Measurements from ENCODE around the gene PDE1A. TPM values are rescaled to one million over a fixed set of nuclear protein-coding genes. Genes with fewer than 3 reads are reported as not detected.

PDE1A gene
- total RNA-seq, 4 donors from 2014 or later, result 2.9 to 14.4 (median 4.4) TPM

- no peaks in the 10 kb centered on the region for H3K27me3 ChIP-seq
- in situ Hi-C loops (cut with MboI; ENCODE audit: low sequenced_read_pairs in 4 of 4), result no loop called here
- intact Hi-C loops (cut with DNase I; ENCODE audit: low total_unique reads), result no loop called here
- ATAC-seq (peak; percentile 84 to 88), DNase-seq (peak in 1 of 2 donors; percentile 53)
- no peak overlapping the region for H3K4me3 ChIP-seq
- no peak for TF ChIP-seq POLR2A (IDR thresholded peaks at IDR 0.05)
- TF ChIP-seq, protein P1, sequence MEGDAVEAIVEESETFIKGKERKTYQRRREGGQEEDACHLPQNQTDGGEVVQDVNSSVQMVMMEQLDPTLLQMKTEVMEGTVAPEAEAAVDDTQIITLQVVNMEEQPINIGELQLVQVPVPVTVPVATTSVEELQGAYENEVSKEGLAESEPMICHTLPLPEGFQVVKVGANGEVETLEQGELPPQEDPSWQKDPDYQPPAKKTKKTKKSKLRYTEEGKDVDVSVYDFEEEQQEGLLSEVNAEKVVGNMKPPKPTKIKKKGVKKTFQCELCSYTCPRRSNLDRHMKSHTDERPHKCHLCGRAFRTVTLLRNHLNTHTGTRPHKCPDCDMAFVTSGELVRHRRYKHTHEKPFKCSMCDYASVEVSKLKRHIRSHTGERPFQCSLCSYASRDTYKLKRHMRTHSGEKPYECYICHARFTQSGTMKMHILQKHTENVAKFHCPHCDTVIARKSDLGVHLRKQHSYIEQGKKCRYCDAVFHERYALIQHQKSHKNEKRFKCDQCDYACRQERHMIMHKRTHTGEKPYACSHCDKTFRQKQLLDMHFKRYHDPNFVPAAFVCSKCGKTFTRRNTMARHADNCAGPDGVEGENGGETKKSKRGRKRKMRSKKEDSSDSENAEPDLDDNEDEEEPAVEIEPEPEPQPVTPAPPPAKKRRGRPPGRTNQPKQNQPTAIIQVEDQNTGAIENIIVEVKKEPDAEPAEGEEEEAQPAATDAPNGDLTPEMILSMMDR (IDR thresholded peaks at IDR 0.05 in 4 of 5, conservative IDR thresholded peaks at IDR 0.05 in 1 of 5), result no peak
- H3K4me1 ChIP-seq, result peaks cover 3 to 4% of the 10 kb centered on the region in 2 donors
- H3K36me3 ChIP-seq, result no peaks in the 10 kb centered on the region
- no peaks in the 10 kb centered on the region for H3K9me3 ChIP-seq
- H3K27ac ChIP-seq, result peak overlapping the region; percentile 47 to 58 (median 54)
These were observed 60.2 kb downstream of the PDE1A start for GRCh38 chr2:182366628-182367027.

GRCh38 chr2:182365855-182366254 lies 61.0 kb downstream of the PDE1A start:
- H3K9me3 ChIP-seq, result no peaks in the 10 kb centered on the region
- intact Hi-C loops (cut with DNase I; ENCODE audit: low total_unique reads), result no loop called here
- in situ Hi-C loops (cut with MboI; ENCODE audit: low sequenced_read_pairs in 4 of 4), result no loop called here
- no peak overlapping the region for H3K4me3 ChIP-seq
- H3K27ac ChIP-seq, result peak overlapping the region; percentile 27 to 58 (median 44)
- DNase-seq (no peak), ATAC-seq (no peak)
- H3K27me3 ChIP-seq, result no peaks in the 10 kb centered on the region
- H3K4me1 ChIP-seq, result peaks cover 3 to 4% of the 10 kb centered on the region in 2 donors
- no peaks in the 10 kb centered on the region for H3K36me3 ChIP-seq
- TF ChIP-seq, protein P1 (IDR thresholded peaks at IDR 0.05 in 4 of 5, conservative IDR thresholded peaks at IDR 0.05 in 1 of 5), result no peak
- TF ChIP-seq POLR2A (IDR thresholded peaks at IDR 0.05), result no peak

GRCh38 chr2:182361477-182361876 lies 65.4 kb downstream of the PDE1A start:
- H3K4me1 ChIP-seq, result no peaks in the 10 kb centered on the region
- DNase-seq (no peak), ATAC-seq (no peak)
- no peaks in the 10 kb centered on the region for H3K27me3 ChIP-seq
- H3K27ac ChIP-seq, result peak overlapping the region in 1 of 4 donors; percentile 24
- no peaks in the 10 kb centered on the region for H3K36me3 ChIP-seq
- intact Hi-C loops (cut with DNase I; ENCODE audit: low total_unique reads) (no loop called here), in situ Hi-C loops (cut with MboI; ENCODE audit: low sequenced_read_pairs in 4 of 4) (no loop called here)
- no peak overlapping the region for H3K4me3 ChIP-seq
- TF ChIP-seq, protein P1 (IDR thresholded peaks at IDR 0.05 in 4 of 5, conservative IDR thresholded peaks at IDR 0.05 in 1 of 5), result no peak
- TF ChIP-seq POLR2A (IDR thresholded peaks at IDR 0.05), result no peak
- H3K9me3 ChIP-seq, result no peaks in the 10 kb centered on the region

GRCh38 chr2:182360663-182361260 lies 66.1 kb downstream of the PDE1A start:
- Histone ChIP-seq H3K36me3 (no peaks in the 10 kb centered on the region), H3K27ac (peak overlapping the region in 1 of 4 donors; percentile 37), H3K4me3 (no peak overlapping the region), H3K9me3 (no peaks in the 10 kb centered on the region), H3K27me3 (no peaks in the 10 kb centered on the region), H3K4me1 (no peaks in the 10 kb centered on the region)
- no peak for TF ChIP-seq POLR2A (IDR thresholded peaks at IDR 0.05)
- TF ChIP-seq, protein P1 (IDR thresholded peaks at IDR 0.05 in 4 of 5, conservative IDR thresholded peaks at IDR 0.05 in 1 of 5), result no peak
- intact Hi-C loops (cut with DNase I; ENCODE audit: low total_unique reads), result no loop called here
- DNase-seq (no peak), ATAC-seq (no peak)
- in situ Hi-C loops (cut with MboI; ENCODE audit: low sequenced_read_pairs in 4 of 4), result no loop called here
